GM23338 (cell line): Measurements from ENCODE around the gene RGS16. TPM values are rescaled to one million over a fixed set of nuclear protein-coding genes. Genes with fewer than 3 reads are reported as not detected.

Experiments
- ATAC-seq: fragments of 200-7000 bp; cut with Tn5 transposase; 3 replicates; pipeline ENCODE4 v1.9.1; 2020
- DNase-seq: peaks from one replicate; pipeline ENCODE4 v3.0.0-alpha.2; 2015; ENCODE audit warnings: low spot score
- H2AFZ ChIP-seq: fragments of 200-600 bp; sonication (generic); 2 replicates; pipeline ENCODE4 v1.8.0; 2016; ENCODE audit warnings: antibody characterized with exemption, mild to moderate bottlenecking, moderate library complexity
- H3F3A ChIP-seq: fragments of 200-600 bp; sonication (generic); replicated peaks from 2 replicates; pipeline ENCODE4 v1.8.0; 2017; ENCODE audit warnings: antibody characterized with exemption, mixed run types, low read depth
- H3K27ac ChIP-seq: fragments of 200-600 bp; sonication (generic); 2 replicates; pipeline ENCODE4 v1.6.1; 2016; ENCODE audit warnings: low read depth
- H3K27me3 ChIP-seq: fragments of 200-600 bp; sonication (generic); 2 replicates; pipeline ENCODE4 v1.8.0; 2016; ENCODE audit warnings: mild to moderate bottlenecking, mixed run types, moderate library complexity; ENCODE audit not compliant: insufficient read depth
- H3K36me3 ChIP-seq: fragments of 200-600 bp; sonication (generic); 2 replicates; pipeline ENCODE4 v1.8.0; 2016; ENCODE audit warnings: mild to moderate bottlenecking; ENCODE audit not compliant: insufficient read depth
- H3K4me1 ChIP-seq: fragments of 200-600 bp; sonication (generic); 2 replicates; pipeline ENCODE4 v1.8.0; 2016; ENCODE audit warnings: mild to moderate bottlenecking, moderate library complexity; ENCODE audit not compliant: insufficient read depth
- H3K4me2 ChIP-seq: fragments of 200-600 bp; sonication (generic); 2 replicates; pipeline ENCODE4 v1.7.1; 2017; ENCODE audit warnings: mixed run types
- H3K4me3 ChIP-seq: fragments of 200-600 bp; sonication (generic); 2 replicates; pipeline ENCODE4 v1.6.1; 2016; ENCODE audit warnings: mixed run types
- H3K79me2 ChIP-seq: fragments of 200-600 bp; sonication (generic); replicated peaks from 2 replicates; pipeline ENCODE4 v1.8.0; 2017; ENCODE audit warnings: mild to moderate bottlenecking; ENCODE audit not compliant: insufficient read depth
- H3K9me2 ChIP-seq: fragments of 200-600 bp; sonication (generic); 2 replicates; pipeline ENCODE4 v1.8.0; 2017; ENCODE audit not compliant: insufficient read depth
- H4K20me1 ChIP-seq: fragments of 200-600 bp; sonication (generic); replicated peaks from 2 replicates; pipeline ENCODE4 v1.8.0; 2017; ENCODE audit warnings: mild to moderate bottlenecking; ENCODE audit not compliant: insufficient read depth
- H3K27ac Mint-ChIP-seq: 2 replicates; pipeline ENCODE4 v1.8.0; 2020; ENCODE audit warnings: inconsistent platforms, mild to moderate bottlenecking, moderate library complexity, mixed read lengths
- H3K27me3 Mint-ChIP-seq: 3 replicates; pipeline ENCODE4 v1.8.0; 2022; ENCODE audit warnings: low read depth, mild to moderate bottlenecking, moderate library complexity, mixed read lengths, inconsistent platforms; ENCODE audit not compliant: insufficient read depth, poor library complexity
- H3K36me3 Mint-ChIP-seq: 3 replicates; pipeline ENCODE4 v1.8.0; 2021; ENCODE audit warnings: low read depth, mild to moderate bottlenecking, inconsistent platforms, moderate library complexity, mixed read lengths
- H3K4me1 Mint-ChIP-seq: 3 replicates; pipeline ENCODE4 v1.8.0; 2020; ENCODE audit warnings: mild to moderate bottlenecking, inconsistent platforms, mixed read lengths
- H3K4me3 Mint-ChIP-seq: 3 replicates; pipeline ENCODE4 v1.8.0; 2021; ENCODE audit warnings: moderate library complexity, mild to moderate bottlenecking, inconsistent platforms, mixed read lengths
- H3K9me3 Mint-ChIP-seq: 3 replicates; pipeline ENCODE4 v1.8.0; 2020; ENCODE audit warnings: moderate library complexity, mild to moderate bottlenecking, inconsistent platforms, mixed read lengths
- CREB1 ChIP-seq: fragments of 250-450 bp; sonication (Bioruptor Pico); IDR thresholded peaks from 2 replicates; pipeline ENCODE4 v1.5.0; 2020; ENCODE audit warnings: low read depth, mild to moderate bottlenecking, moderate library complexity
- CTCF ChIP-seq, 2 experiments: fragments of 200-600 bp in 1 of 2; sonication (generic) in 1 of 2; conservative IDR thresholded peaks; 2 replicates each; pipeline versions ENCODE4 v1.5.1 to v1.6.1; 2016 to 2017; ENCODE audit warnings: antibody characterized with exemption in 2 of 2, low read depth in 2 of 2, mild to moderate bottlenecking in 2 of 2, moderate library complexity in 1 of 2
- ETS1 ChIP-seq: IDR thresholded peaks from 2 replicates; pipeline ENCODE4 v1.6.1; 2016; ENCODE audit warnings: antibody characterized with exemption
- EZH2 ChIP-seq: fragments of 200-600 bp; sonication (generic); IDR thresholded peaks from one replicate; pipeline ENCODE4 v1.8.0; 2017; ENCODE audit warnings: antibody characterized with exemption, mild to moderate bottlenecking, low read depth; ENCODE audit not compliant: unreplicated experiment
- EZH2phosphoT487 ChIP-seq: fragments of 200-600 bp; sonication (generic); IDR thresholded peaks from one replicate; pipeline ENCODE4 v1.8.1; 2018; ENCODE audit warnings: antibody characterized with exemption; ENCODE audit not compliant: unreplicated experiment
- JUNB ChIP-seq: IDR thresholded peaks from one replicate; pipeline ENCODE4 v1.6.1; 2016; ENCODE audit warnings: antibody characterized with exemption; ENCODE audit not compliant: unreplicated experiment
- NANOG ChIP-seq: IDR thresholded peaks from 2 replicates; pipeline ENCODE4 v1.6.1; 2016; ENCODE audit warnings: antibody characterized with exemption, borderline replicate concordance
- POLR2AphosphoS5 ChIP-seq: IDR thresholded peaks from 2 replicates; pipeline ENCODE4 v1.6.1; 2016; ENCODE audit warnings: antibody characterized with exemption, low read depth
- REST ChIP-seq: IDR thresholded peaks from one replicate; pipeline ENCODE4 v1.6.1; 2018; ENCODE audit warnings: antibody characterized with exemption; ENCODE audit not compliant: unreplicated experiment
- STAT1 ChIP-seq: IDR thresholded peaks from one replicate; pipeline ENCODE4 v1.6.1; 2016; ENCODE audit warnings: antibody characterized with exemption; ENCODE audit not compliant: unreplicated experiment
- ZNF114 ChIP-seq: fragments of 250-450 bp; sonication (Bioruptor Pico); IDR thresholded peaks from 2 replicates; pipeline ENCODE4 v1.5.0; 2020; ENCODE audit warnings: mild to moderate bottlenecking, moderate library complexity
- ZNF331 ChIP-seq: fragments of 250-450 bp; sonication (Bioruptor Pico); IDR thresholded peaks from 2 replicates; pipeline ENCODE4 v1.5.0; 2020; ENCODE audit warnings: low read depth, mild to moderate bottlenecking, moderate library complexity
- ZNF462 ChIP-seq: fragments of 250-450 bp; sonication (Bioruptor Pico); IDR thresholded peaks from 2 replicates; pipeline ENCODE4 v1.5.0; 2020; ENCODE audit warnings: mild to moderate bottlenecking, moderate library complexity
- polyA plus RNA-seq: library from polyadenylated mRNA; unstranded; fragments of >200 nt; fragmentation: Nextera tagmentation; extraction: Ambion mirVana; gene quantifications from 2 replicates; pipeline ENCODE4 v1.2.1, GENCODE V29; 2016
- total RNA-seq: library from RNA; depleted of rRNA; stranded (reverse); fragments of >200 nt; shearing (Covaris generic); gene quantifications from 2 replicates; pipeline ENCODE4 v1.2.3, GENCODE V29; 2014

The RGS16 gene
- total and polyA plus RNA-seq, 2 experiments from 2014 or later: 15.4 to 31.6 TPM

- H3K4me3 Mint-ChIP-seq: no peak overlapping the region
- no peaks in the 10 kb centered on the region for H3K27me3 ChIP-seq
- no peaks in the 10 kb centered on the region for H3F3A ChIP-seq
- H3K36me3 Mint-ChIP-seq: peaks cover 3% of the 10 kb centered on the region; the same call in 1 of the 3 replicates
- peaks cover 32% of the 10 kb centered on the region for H3K4me1 ChIP-seq
- no peak for TF ChIP-seq EZH2
- TF ChIP-seq CREB1 (CRISPR knock-in tag): no peak
- no peak for TF ChIP-seq ZNF114 (CRISPR knock-in tag)
- TF ChIP-seq JUNB: no peak
- TF ChIP-seq STAT1: no peak
- TF ChIP-seq CTCF (conservative IDR thresholded peaks at IDR 0.05; ENCODE audit: low read depth in 2 of 2): no peak
- TF ChIP-seq REST: no peak
- TF ChIP-seq POLR2AphosphoS5: no peak
- no peak for TF ChIP-seq ZNF331 (CRISPR knock-in tag)
- TF ChIP-seq EZH2phosphoT487: no peak
- no peak for TF ChIP-seq NANOG
- TF ChIP-seq ZNF462: no peak
- TF ChIP-seq ETS1: no peak
- no peak overlapping the region for H3K4me3 ChIP-seq
- H3K9me3 Mint-ChIP-seq: peaks cover 11% of the 10 kb centered on the region
- no peaks in the 10 kb centered on the region for H4K20me1 ChIP-seq
- H3K36me3 ChIP-seq: no peaks in the 10 kb centered on the region
- no peaks in the 10 kb centered on the region for H3K9me2 ChIP-seq
- H3K27ac Mint-ChIP-seq: no peak overlapping the region
- H3K27me3 Mint-ChIP-seq: peaks cover 11% of the 10 kb centered on the region
- H3K4me2 ChIP-seq: no peak overlapping the region
- H3K79me2 ChIP-seq: no peaks in the 10 kb centered on the region
- ATAC-seq (no peak; the same call in 1 of the 3 replicates), DNase-seq (no peak)
- no peak overlapping the region for H3K27ac ChIP-seq
- H3K4me1 Mint-ChIP-seq: peaks cover 38% of the 10 kb centered on the region
- no peak overlapping the region; the same call in 1 of the 2 replicates for H2AFZ ChIP-seq
Observed at GRCh38 chr1:182622901-182623528, 18.8 kb upstream of the RGS16 start.
